Activated T-helper 1 cell treated with anti-CD3 and anti-CD28 coated beads, Interleukin-12 subunit alpha, Interleukin-12 subunit beta, Interleukin-2, Interleukin-4 antibody, amounts not matched to agents 30 ng/mL and 10 ng/mL and 1 ng/mL, durations not matched to agents 14 hours and 24 hours and 36 hours (primary cell): ENCODE results near the gene PNMA6A. TPM values are rescaled to one million over a fixed set of nuclear protein-coding genes. Genes with fewer than 3 reads are reported as not detected.
"Not testable (repeated sequence)": the region's sequence is repeated elsewhere in the genome, so short reads cannot be mapped to it uniquely, and the experiment has no call there.

Experiments
- DNase-seq: peaks from one replicate; pipeline ENCODE4 v3.0.0; 2021; ENCODE audit warnings: low spot score
- H3K27ac Mint-ChIP-seq: one replicate; pipeline ENCODE4 v1.8.0; 2021; ENCODE audit warnings: mild to moderate bottlenecking, mixed read lengths
- H3K27me3 Mint-ChIP-seq: one replicate; pipeline ENCODE4 v1.8.0; 2022; ENCODE audit warnings: mild to moderate bottlenecking, moderate library complexity, mixed read lengths; ENCODE audit not compliant: insufficient read depth
- H3K36me3 Mint-ChIP-seq: one replicate; pipeline ENCODE4 v1.8.0; 2021; ENCODE audit warnings: low read depth, mixed read lengths
- H3K4me1 Mint-ChIP-seq: one replicate; pipeline ENCODE4 v1.8.0; 2021; ENCODE audit warnings: low read depth, mixed read lengths
- H3K4me3 Mint-ChIP-seq: one replicate; pipeline ENCODE4 v1.8.0; 2021; ENCODE audit warnings: mild to moderate bottlenecking, moderate library complexity, mixed read lengths
- H3K9me3 Mint-ChIP-seq: one replicate; pipeline ENCODE4 v1.8.0; 2021; ENCODE audit warnings: mixed read lengths
- intact Hi-C: fragments of 100-400 bp; cut with micrococcal nuclease; formaldehyde crosslinking; loops from one replicate; pipeline ENCODE4 v1.15.1; 2024
- total RNA-seq: library from RNA; stranded (reverse); gene quantifications from 2 replicates; pipeline ENCODE4 v1.2.3, GENCODE V29; 2022

Gene PNMA6A
- total RNA-seq: 0.56 and 0.73 TPM in 2 replicates

GRCh38 chrX:153071909-153072583 is at the start of gene PNMA6A:
Gene PNMA6A, plus strand, starts transcription at chrX:153072454. Its CDS starts 609 bp downstream, at chrX:153073063.
- H3K27me3 Mint-ChIP-seq, intact Hi-C loops, H3K27ac Mint-ChIP-seq, H3K4me3 Mint-ChIP-seq, H3K9me3 Mint-ChIP-seq, H3K4me1 Mint-ChIP-seq, H3K36me3 Mint-ChIP-seq, DNase-seq: not testable (repeated sequence)

GRCh38 chrX:153026501-153026900 is 45.8 kb upstream of the PNMA6A start:
- intact Hi-C loops, H3K4me1 Mint-ChIP-seq, H3K9me3 Mint-ChIP-seq, H3K27me3 Mint-ChIP-seq, H3K27ac Mint-ChIP-seq, H3K36me3 Mint-ChIP-seq, H3K4me3 Mint-ChIP-seq, DNase-seq: not testable (repeated sequence)

GRCh38 chrX:153028487-153028886 is 43.8 kb upstream of the PNMA6A start:
- H3K27me3 Mint-ChIP-seq, DNase-seq, intact Hi-C loops, H3K4me1 Mint-ChIP-seq, H3K9me3 Mint-ChIP-seq, H3K4me3 Mint-ChIP-seq, H3K27ac Mint-ChIP-seq, H3K36me3 Mint-ChIP-seq: not testable (repeated sequence)

GRCh38 chrX:153029162-153029561 is 43.1 kb upstream of the PNMA6A start:
- intact Hi-C loops: no loop called here
- H3K9me3 Mint-ChIP-seq: no peaks in the 10 kb centered on the region
- H3K4me1 Mint-ChIP-seq: no peaks in the 10 kb centered on the region
- no peak for DNase-seq
- H3K27me3 Mint-ChIP-seq: no peaks in the 10 kb centered on the region
- H3K36me3 Mint-ChIP-seq: no peaks in the 10 kb centered on the region
- no peak overlapping the region for H3K27ac Mint-ChIP-seq
- peak overlapping the region; percentile 42 for H3K4me3 Mint-ChIP-seq

- intact Hi-C loops: no loop called here
- H3K36me3 Mint-ChIP-seq: no peaks in the 10 kb centered on the region
Measured at GRCh38 chrX:153029875-153030274, 42.4 kb upstream of the PNMA6A start.

GRCh38 chrX:153030801-153031200 is 41.5 kb upstream of the PNMA6A start:
- no peaks in the 10 kb centered on the region for H3K4me1 Mint-ChIP-seq
- H3K27me3 Mint-ChIP-seq: no peaks in the 10 kb centered on the region
- no peak overlapping the region for H3K27ac Mint-ChIP-seq
- H3K36me3 Mint-ChIP-seq: no peaks in the 10 kb centered on the region
- DNase-seq: no peak
- intact Hi-C loops: no loop called here
- H3K4me3 Mint-ChIP-seq: no peak overlapping the region
- H3K9me3 Mint-ChIP-seq: peaks cover 4% of the 10 kb centered on the region

More at GRCh38 chrX:153029875-153030274, 42.4 kb upstream of the PNMA6A start:
- no peak for DNase-seq
- Mint-ChIP-seq H3K4me3 (no peak overlapping the region), H3K27ac (no peak overlapping the region), H3K9me3 (peaks cover 4% of the 10 kb centered on the region), H3K27me3 (no peaks in the 10 kb centered on the region), H3K4me1 (no peaks in the 10 kb centered on the region)

GRCh38 chrX:153032397-153033118 is 39.7 kb upstream of the PNMA6A start:
- DNase-seq: peak; percentile 52
- H3K36me3 Mint-ChIP-seq: no peaks in the 10 kb centered on the region
- no peaks in the 10 kb centered on the region for H3K27me3 Mint-ChIP-seq
- intact Hi-C loops: loop anchor here (1.0 to 2.0 kb wide), 4 partner anchors 73 to 636 kb away; no protein-coding TSS in a partner anchor
- peak overlapping the region; percentile 78 for H3K4me3 Mint-ChIP-seq
- H3K9me3 Mint-ChIP-seq: peaks cover 4% of the 10 kb centered on the region
- H3K27ac Mint-ChIP-seq: peak overlapping the region; percentile 77
- H3K4me1 Mint-ChIP-seq: no peaks in the 10 kb centered on the region

- intact Hi-C loops: no loop called here
- Mint-ChIP-seq H3K36me3 (peaks cover 11% of the 10 kb centered on the region), H3K4me1 (no peaks in the 10 kb centered on the region), H3K4me3 (no peak overlapping the region), H3K27ac (no peak overlapping the region), H3K9me3 (peaks cover 13% of the 10 kb centered on the region), H3K27me3 (no peaks in the 10 kb centered on the region)
- DNase-seq: no peak
Measured at GRCh38 chrX:153049093-153049492, 23.2 kb upstream of the PNMA6A start.

GRCh38 chrX:153052534-153052933 is 19.7 kb upstream of the PNMA6A start:
- no peak overlapping the region for H3K4me3 Mint-ChIP-seq
- H3K36me3 Mint-ChIP-seq: peaks cover 9% of the 10 kb centered on the region
- H3K9me3 Mint-ChIP-seq: peaks cover 13% of the 10 kb centered on the region
- no peak for DNase-seq
- H3K27ac Mint-ChIP-seq: no peak overlapping the region
- H3K4me1 Mint-ChIP-seq: no peaks in the 10 kb centered on the region
- intact Hi-C loops: no loop called here
- peaks cover 9% of the 10 kb centered on the region for H3K27me3 Mint-ChIP-seq

GRCh38 chrX:153055871-153056749 is 16.1 kb upstream of the PNMA6A start, which contains the start of gene PNMA3:
Gene PNMA3, plus strand, starts transcription at chrX:153056470. Its CDS starts 586 bp downstream, at chrX:153057056.
- Mint-ChIP-seq H3K4me3 (no peak within 1 kb of the TSS), H3K27me3 (peaks cover 9% of the 10 kb centered on the region), H3K27ac (no peak within 1 kb of the TSS), H3K36me3 (peaks cover 2% of the 10 kb centered on the region), H3K9me3 (no peaks in the 10 kb centered on the region), H3K4me1 (no peaks in the 10 kb centered on the region)
- DNase-seq: no peak
- intact Hi-C loops: no loop called here

GRCh38 chrX:153057281-153057680 is 15.0 kb upstream of the PNMA6A start:
- H3K9me3 Mint-ChIP-seq: no peaks in the 10 kb centered on the region
- no peaks in the 10 kb centered on the region for H3K4me1 Mint-ChIP-seq
- intact Hi-C loops: no loop called here
- peaks cover 2% of the 10 kb centered on the region for H3K36me3 Mint-ChIP-seq
- no peak overlapping the region for H3K27ac Mint-ChIP-seq
- peaks cover 9% of the 10 kb centered on the region for H3K27me3 Mint-ChIP-seq
- H3K4me3 Mint-ChIP-seq: no peak overlapping the region
- DNase-seq: no peak

GRCh38 chrX:153059191-153060094 is 12.8 kb upstream of the PNMA6A start:
- Mint-ChIP-seq H3K9me3 (no peaks in the 10 kb centered on the region), H3K4me3 (no peak overlapping the region), H3K27ac (no peak overlapping the region), H3K4me1 (no peaks in the 10 kb centered on the region), H3K27me3 (peaks cover 12% of the 10 kb centered on the region), H3K36me3 (no peaks in the 10 kb centered on the region)
- no peak for DNase-seq
- intact Hi-C loops: no loop called here
